Fibroblast of villous mesenchyme (primary cell): ENCODE results near the gene PHLPP2. TPM values are rescaled to one million over a fixed set of nuclear protein-coding genes. Genes with fewer than 3 reads are reported as not detected.

Experiments used
- DNase-seq: peaks from one replicate; pipeline ENCODE4 v3.0.0-alpha.2; 2010; ENCODE audit warnings: low read depth
- H3K4me3 ChIP-seq: 2 replicates; pipeline ENCODE4 v1.5.1; 2011; ENCODE audit warnings: low read depth, mild to moderate bottlenecking, low read length
- total RNA-seq: library from RNA; depleted of rRNA; stranded (reverse); fragments of >200 nt; gene quantifications from 2 replicates; pipeline ENCODE4 v1.2.3, GENCODE V29; 2012
- TF ChIP-seq, protein P1 (sequence below): IDR thresholded peaks from 2 replicates; pipeline ENCODE4 v1.5.1; 2012; ENCODE audit warnings: low read depth, mild to moderate bottlenecking, low read length; ENCODE audit not compliant: insufficient read depth

The PHLPP2 gene
- total RNA-seq, 1 donor = 17.3 TPM

- no peak for DNase-seq
- no peak overlapping the region for H3K4me3 ChIP-seq
- TF ChIP-seq, protein P1, sequence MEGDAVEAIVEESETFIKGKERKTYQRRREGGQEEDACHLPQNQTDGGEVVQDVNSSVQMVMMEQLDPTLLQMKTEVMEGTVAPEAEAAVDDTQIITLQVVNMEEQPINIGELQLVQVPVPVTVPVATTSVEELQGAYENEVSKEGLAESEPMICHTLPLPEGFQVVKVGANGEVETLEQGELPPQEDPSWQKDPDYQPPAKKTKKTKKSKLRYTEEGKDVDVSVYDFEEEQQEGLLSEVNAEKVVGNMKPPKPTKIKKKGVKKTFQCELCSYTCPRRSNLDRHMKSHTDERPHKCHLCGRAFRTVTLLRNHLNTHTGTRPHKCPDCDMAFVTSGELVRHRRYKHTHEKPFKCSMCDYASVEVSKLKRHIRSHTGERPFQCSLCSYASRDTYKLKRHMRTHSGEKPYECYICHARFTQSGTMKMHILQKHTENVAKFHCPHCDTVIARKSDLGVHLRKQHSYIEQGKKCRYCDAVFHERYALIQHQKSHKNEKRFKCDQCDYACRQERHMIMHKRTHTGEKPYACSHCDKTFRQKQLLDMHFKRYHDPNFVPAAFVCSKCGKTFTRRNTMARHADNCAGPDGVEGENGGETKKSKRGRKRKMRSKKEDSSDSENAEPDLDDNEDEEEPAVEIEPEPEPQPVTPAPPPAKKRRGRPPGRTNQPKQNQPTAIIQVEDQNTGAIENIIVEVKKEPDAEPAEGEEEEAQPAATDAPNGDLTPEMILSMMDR = no peak
Measured at GRCh38 chr16:71635632-71636031, 88.9 kb downstream of the PHLPP2 start.

DNA sequence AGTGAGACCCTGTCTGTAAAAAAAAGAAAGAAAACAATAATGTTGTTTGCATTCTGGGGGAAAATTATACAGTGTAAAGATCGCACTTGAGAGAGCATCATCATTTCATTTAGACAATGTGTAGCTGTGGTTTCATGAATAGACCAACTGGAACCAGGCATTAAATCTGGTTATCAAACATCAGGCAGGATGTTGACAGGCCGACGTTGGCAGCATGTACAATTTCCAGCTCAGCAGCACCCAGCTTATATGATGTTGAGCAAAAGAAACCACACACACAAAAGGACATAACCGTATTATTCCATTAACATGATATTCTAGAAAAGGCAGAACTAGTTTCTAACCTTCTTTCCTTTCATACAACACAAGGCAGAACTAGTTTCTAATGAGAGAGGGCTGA, 92.7 kb downstream of the PHLPP2 start:
- TF ChIP-seq, protein P1 = no peak
- no peak for DNase-seq
- H3K4me3 ChIP-seq = no peak overlapping the region

DNA sequence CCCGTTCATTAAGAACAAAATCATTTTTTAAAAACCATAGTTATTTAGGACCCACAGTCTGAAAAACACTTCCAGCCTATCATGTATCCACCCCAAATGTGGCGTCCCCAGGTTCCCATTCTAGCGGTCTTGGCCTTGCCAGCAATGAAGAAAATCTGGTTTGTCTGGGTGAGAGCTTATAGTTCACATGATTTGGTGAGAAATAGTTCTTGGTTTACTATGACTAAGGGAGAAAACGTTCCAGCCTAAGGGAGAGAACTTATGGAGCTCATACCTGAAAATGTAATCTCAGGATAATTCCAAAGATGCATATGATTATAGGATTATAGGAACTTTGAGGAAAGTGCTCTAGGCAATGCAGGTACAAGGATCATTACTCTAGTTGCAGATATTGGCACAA, 93.7 kb downstream of the PHLPP2 start:
- H3K4me3 ChIP-seq = no peak overlapping the region
- no peak for DNase-seq
- TF ChIP-seq, protein P1 = no peak

DNA sequence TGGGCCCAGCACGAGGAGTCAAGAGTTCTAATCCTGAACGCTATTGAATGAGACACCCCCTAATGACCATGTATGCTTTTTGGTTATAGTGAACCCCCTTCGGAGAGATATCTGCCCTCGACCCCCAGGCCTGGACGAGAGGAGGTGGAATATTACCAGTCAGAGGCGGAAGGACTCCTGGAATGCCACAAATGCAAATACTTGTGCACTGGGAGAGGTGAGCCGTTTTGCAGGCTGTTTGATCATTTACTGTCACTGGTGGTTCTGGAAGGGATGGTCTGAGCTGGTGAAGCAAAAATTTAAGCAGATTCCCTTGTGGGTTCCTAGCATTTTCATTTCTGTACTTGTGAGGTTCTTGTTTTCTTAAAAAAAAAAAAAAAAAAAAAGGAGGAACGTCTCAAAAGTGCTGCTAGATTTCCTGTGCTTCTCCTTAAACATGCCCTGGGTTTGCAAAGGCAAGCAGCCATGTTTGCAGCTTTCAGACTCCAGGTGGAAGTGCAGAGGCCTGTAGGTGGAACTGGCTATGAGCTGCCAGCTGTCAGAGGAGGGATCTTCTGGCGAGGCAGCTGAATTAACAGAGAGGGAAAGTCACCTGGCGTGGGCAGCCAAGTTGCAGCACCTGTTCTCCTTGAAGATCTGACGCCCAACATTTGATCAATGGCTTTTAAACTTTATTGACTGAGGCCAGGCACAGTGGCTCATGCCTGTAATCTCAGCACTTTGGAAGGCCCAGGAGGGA, 95.1 kb downstream of the PHLPP2 start:
- no peak overlapping the region for H3K4me3 ChIP-seq

GRCh38 chr16:71628810-71629209, 95.7 kb downstream of the PHLPP2 start:
- DNase-seq = peak; percentile 6
- TF ChIP-seq, protein P1 = no peak
- no peak overlapping the region for H3K4me3 ChIP-seq

More for the DNA sequence above, 95.1 kb downstream of the PHLPP2 start:
- no peak for DNase-seq
- TF ChIP-seq, protein P1 = no peak

DNA sequence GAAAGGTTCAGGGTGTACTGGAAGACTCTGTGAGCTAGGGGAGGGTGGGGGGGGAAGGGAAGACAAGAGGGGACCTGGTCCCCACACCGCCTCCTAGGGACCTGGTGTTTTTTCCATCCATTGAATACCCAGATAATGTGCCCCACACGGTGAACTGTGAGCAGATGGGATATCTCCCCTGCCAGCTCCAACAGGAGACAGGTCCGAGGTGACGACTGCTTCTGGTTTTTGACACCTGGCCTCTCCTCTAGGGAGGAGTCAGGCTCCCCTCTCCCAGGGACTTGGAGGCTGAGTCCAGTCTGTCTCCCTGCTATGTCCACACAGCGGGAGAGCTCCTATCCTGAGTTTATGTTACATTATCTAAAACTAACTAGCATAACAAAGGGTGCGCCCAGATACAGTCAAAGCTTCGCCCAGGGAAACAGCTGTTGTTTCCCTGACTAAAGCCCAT, 96.7 kb downstream of the PHLPP2 start:
- TF ChIP-seq, protein P1 = no peak
- H3K4me3 ChIP-seq = no peak overlapping the region
- no peak for DNase-seq

DNA sequence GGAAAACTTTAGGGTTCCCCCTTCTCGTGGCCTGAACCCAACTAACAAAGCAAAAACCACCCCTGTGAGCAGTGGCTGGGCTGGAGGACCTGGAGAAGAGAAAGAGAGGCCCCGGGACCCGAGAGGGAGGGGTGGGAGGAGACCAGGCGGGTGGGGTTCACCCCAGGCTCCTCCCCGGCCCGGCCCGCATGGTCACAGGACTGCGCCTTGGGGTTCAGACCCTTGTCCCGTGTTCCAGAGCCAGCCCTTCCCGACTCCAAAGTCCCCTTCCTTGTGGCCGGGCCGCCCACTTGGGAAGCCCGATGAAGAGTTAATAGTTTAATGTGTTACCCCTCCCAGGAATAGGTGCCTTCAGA, 97.7 kb downstream of the PHLPP2 start:
- DNase-seq = no peak
- TF ChIP-seq, protein P1 = no peak
- no peak overlapping the region for H3K4me3 ChIP-seq
